Cardiac fibroblast (primary cell): Measurements from ENCODE around the gene ZNF48.

Experiments
- DNase-seq, 2 donors: peaks; one replicate each; pipeline versions ENCODE4 v3.0.0 to v3.0.0-alpha.2; 2010; ENCODE audit warnings: low read depth in 2 of 2
- H3K4me3 ChIP-seq, 2 donors: replicated peaks in 1 of 2; 1 replicate in 1 of 2; 2 replicates in 1 of 2; pipeline ENCODE4 v1.5.1; 2011; ENCODE audit warnings: low read depth in 2 of 2, low read length in 2 of 2, mild to moderate bottlenecking in 2 of 2, moderate library complexity in 1 of 2
- CTCF ChIP-seq: IDR thresholded peaks from one replicate; pipeline ENCODE4 v1.5.1; 2011; ENCODE audit warnings: low read depth, mild to moderate bottlenecking, low read length, inconsistent platforms

ZNF48 gene

GRCh38 chr16:30377812-30378235, 17.4 kb upstream of the ZNF48 start:
- no peak for TF ChIP-seq CTCF
- DNase-seq, result peak; percentile 86 to 94
- H3K4me3 ChIP-seq, result peak overlapping the region; percentile 56 to 57

GRCh38 chr16:30378236-30379157, 16.7 kb upstream of the ZNF48 start:
- peak overlapping the region; percentile 68 to 73 for H3K4me3 ChIP-seq
- TF ChIP-seq CTCF, result peak; percentile 29
- DNase-seq, result peak; percentile 98 to 99

- no peak for DNase-seq
- no peak for TF ChIP-seq CTCF
- H3K4me3 ChIP-seq, result peak overlapping the region; percentile 68 to 73
Measured at GRCh38 chr16:30379158-30379783, 15.9 kb upstream of the ZNF48 start.

- H3K4me3 ChIP-seq, result no peak overlapping the region
- no peak for DNase-seq
- no peak for TF ChIP-seq CTCF
Measured at GRCh38 chr16:30380072-30380802, 15.0 kb upstream of the ZNF48 start.

- H3K4me3 ChIP-seq, result no peak overlapping the region
- no peak for DNase-seq
- TF ChIP-seq CTCF, result no peak
Measured at GRCh38 chr16:30380803-30381208, 14.4 kb upstream of the ZNF48 start.

- no peak for TF ChIP-seq CTCF
- H3K4me3 ChIP-seq, result no peak overlapping the region
- DNase-seq, result no peak
Measured at GRCh38 chr16:30381291-30382041, 13.8 kb upstream of the ZNF48 start.
